Inflammatory macrophage (primary cell): ENCODE results near the gene GCNT2.
"Not testable (repeated sequence)": the region's sequence is repeated elsewhere in the genome, so short reads cannot be mapped to it uniquely, and the experiment has no call there.

Experiments used
- DNase-seq, 2 donors: peaks; one replicate each; pipeline ENCODE4 v3.0.0-alpha.2; 2020 to 2022

The GCNT2 gene

GRCh38 chr6:10613077-10613476 is 91.9 kb downstream of the GCNT2 start:
- DNase-seq = no peak

GRCh38 chr6:10613723-10614122 is 92.6 kb downstream of the GCNT2 start:
- DNase-seq = no peak

- no peak for DNase-seq
These were observed 94.5 kb downstream of the GCNT2 start for GRCh38 chr6:10615675-10616074.

- not testable (repeated sequence) for DNase-seq
These were observed 95.1 kb downstream of the GCNT2 start for GRCh38 chr6:10616266-10616665.

GRCh38 chr6:10617008-10617696 is 96.0 kb downstream of the GCNT2 start:
- no peak for DNase-seq

- no peak for DNase-seq
These were observed 97.3 kb downstream of the GCNT2 start for GRCh38 chr6:10618409-10618808.

- DNase-seq = no peak
These were observed 100.1 kb downstream of the GCNT2 start for GRCh38 chr6:10621213-10621612.

GRCh38 chr6:10621847-10622246 is 100.7 kb downstream of the GCNT2 start:
- DNase-seq = no peak

- DNase-seq = peak; percentile 23 to 27
These were observed 103.7 kb downstream of the GCNT2 start for GRCh38 chr6:10624836-10625235.

- no peak for DNase-seq
These were observed 105.1 kb downstream of the GCNT2 start for GRCh38 chr6:10626154-10626741.

- no peak for DNase-seq
These were observed 106.6 kb downstream of the GCNT2 start for GRCh38 chr6:10627800-10628199.

GRCh38 chr6:10630178-10630577 is 109.0 kb downstream of the GCNT2 start:
- no peak for DNase-seq

GRCh38 chr6:10633216-10633615 is 112.1 kb downstream of the GCNT2 start:
- DNase-seq = peak; percentile 88 to 92

- no peak for DNase-seq
These were observed 119.3 kb downstream of the GCNT2 start for GRCh38 chr6:10640412-10640811.

GRCh38 chr6:10641528-10641927 is 120.4 kb downstream of the GCNT2 start:
- DNase-seq = no peak

- peak; percentile 66 to 85 for DNase-seq
These were observed 122.1 kb downstream of the GCNT2 start for GRCh38 chr6:10643201-10643651.

GRCh38 chr6:10644225-10644624 is 123.1 kb downstream of the GCNT2 start:
- no peak for DNase-seq

GRCh38 chr6:10655508-10656055 is 134.4 kb downstream of the GCNT2 start:
- peak; percentile 18 to 50 for DNase-seq

- DNase-seq = no peak
These were observed 138.0 kb downstream of the GCNT2 start for GRCh38 chr6:10658910-10659698.

GRCh38 chr6:10659699-10660348 is 138.7 kb downstream of the GCNT2 start:
- DNase-seq = peak in 1 of 2 donors; percentile 25

GRCh38 chr6:10660431-10661191 is 139.5 kb downstream of the GCNT2 start:
- not testable (repeated sequence) for DNase-seq

- no peak for DNase-seq
These were observed 141.1 kb downstream of the GCNT2 start for GRCh38 chr6:10662207-10662606.
